AG04450 (cell line): Measurements from ENCODE around the gene ZBTB22. TPM values are rescaled to one million over a fixed set of nuclear protein-coding genes. Genes with fewer than 3 reads are reported as not detected.
"Not testable (repeated sequence)": the region's sequence is repeated elsewhere in the genome, so short reads cannot be mapped to it uniquely, and the experiment has no call there.

ENCODE experiments used
- CTCF ChIA-PET: fragments of 300-600, 350-600 bp; formaldehyde crosslinking; extraction: SDS; loops from one replicate; lab custom pipeline; 2022; ENCODE audit warnings: antibody characterized with exemption, inconsistent platforms; lab: Charles Lee
- POLR2A ChIA-PET: fragments of 350-600 bp; formaldehyde crosslinking; extraction: SDS; loops from one replicate; lab custom pipeline; 2021; ENCODE audit warnings: antibody characterized with exemption, inconsistent platforms; lab: Yijun Ruan, JAX
- DNase-seq: peaks from one replicate; pipeline ENCODE4 v3.0.0-alpha.2; 2011; ENCODE audit warnings: low read depth, low spot score
- H3K27ac ChIP-seq: one replicate; pipeline ENCODE4 v1.5.1; 2012; ENCODE audit warnings: low read depth, low read length, control low read depth
- H3K27me3 ChIP-seq: one replicate; pipeline ENCODE4 v1.6.0; 2012; ENCODE audit warnings: low read length; ENCODE audit not compliant: control insufficient read depth, insufficient read depth
- H3K4me3 ChIP-seq: 2 replicates; pipeline ENCODE4 v1.5.1; 2011; ENCODE audit warnings: mild to moderate bottlenecking, low read depth, low read length, control low read depth
- H3K9me3 ChIP-seq: 2 replicates; pipeline ENCODE4 v1.5.1; 2012; ENCODE audit warnings: low read length; ENCODE audit not compliant: control insufficient read depth, insufficient read depth
- polyA minus RNA-seq: library from RNA; depleted of rRNA, polyadenylated mRNA; stranded (reverse); fragments of >200 nt; gene quantifications from 2 replicates; pipeline ENCODE4 v1.2.3, GENCODE V29; 2011; rRNA and poly(A)+ RNA removed
- polyA plus RNA-seq: library from polyadenylated mRNA; depleted of rRNA; stranded (reverse); fragments of >200 nt; gene quantifications from 2 replicates; pipeline ENCODE4 v1.2.3, GENCODE V29; 2011; rRNA removed
- TF ChIP-seq, protein P1 (sequence below): IDR thresholded peaks from 2 replicates; pipeline ENCODE4 v1.5.1; 2011; ENCODE audit warnings: low read depth, low read length, control low read depth, inconsistent platforms

ZBTB22 gene, protein sequence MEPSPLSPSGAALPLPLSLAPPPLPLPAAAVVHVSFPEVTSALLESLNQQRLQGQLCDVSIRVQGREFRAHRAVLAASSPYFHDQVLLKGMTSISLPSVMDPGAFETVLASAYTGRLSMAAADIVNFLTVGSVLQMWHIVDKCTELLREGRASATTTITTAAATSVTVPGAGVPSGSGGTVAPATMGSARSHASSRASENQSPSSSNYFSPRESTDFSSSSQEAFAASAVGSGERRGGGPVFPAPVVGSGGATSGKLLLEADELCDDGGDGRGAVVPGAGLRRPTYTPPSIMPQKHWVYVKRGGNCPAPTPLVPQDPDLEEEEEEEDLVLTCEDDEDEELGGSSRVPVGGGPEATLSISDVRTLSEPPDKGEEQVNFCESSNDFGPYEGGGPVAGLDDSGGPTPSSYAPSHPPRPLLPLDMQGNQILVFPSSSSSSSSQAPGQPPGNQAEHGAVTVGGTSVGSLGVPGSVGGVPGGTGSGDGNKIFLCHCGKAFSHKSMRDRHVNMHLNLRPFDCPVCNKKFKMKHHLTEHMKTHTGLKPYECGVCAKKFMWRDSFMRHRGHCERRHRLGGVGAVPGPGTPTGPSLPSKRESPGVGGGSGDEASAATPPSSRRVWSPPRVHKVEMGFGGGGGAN
- 8.4 and 11.8 TPM in 2 replicates for polyA plus RNA-seq
- polyA minus RNA-seq, result 14.0 and 18.3 TPM in 2 replicates

GRCh38 chr6:33317669-33318425 is at the start of gene ZBTB22:
Gene ZBTB22 (minus strand): TSS chr6:33317744. CDS start chr6:33316916, 828 bp downstream.
- TF ChIP-seq, protein P1, sequence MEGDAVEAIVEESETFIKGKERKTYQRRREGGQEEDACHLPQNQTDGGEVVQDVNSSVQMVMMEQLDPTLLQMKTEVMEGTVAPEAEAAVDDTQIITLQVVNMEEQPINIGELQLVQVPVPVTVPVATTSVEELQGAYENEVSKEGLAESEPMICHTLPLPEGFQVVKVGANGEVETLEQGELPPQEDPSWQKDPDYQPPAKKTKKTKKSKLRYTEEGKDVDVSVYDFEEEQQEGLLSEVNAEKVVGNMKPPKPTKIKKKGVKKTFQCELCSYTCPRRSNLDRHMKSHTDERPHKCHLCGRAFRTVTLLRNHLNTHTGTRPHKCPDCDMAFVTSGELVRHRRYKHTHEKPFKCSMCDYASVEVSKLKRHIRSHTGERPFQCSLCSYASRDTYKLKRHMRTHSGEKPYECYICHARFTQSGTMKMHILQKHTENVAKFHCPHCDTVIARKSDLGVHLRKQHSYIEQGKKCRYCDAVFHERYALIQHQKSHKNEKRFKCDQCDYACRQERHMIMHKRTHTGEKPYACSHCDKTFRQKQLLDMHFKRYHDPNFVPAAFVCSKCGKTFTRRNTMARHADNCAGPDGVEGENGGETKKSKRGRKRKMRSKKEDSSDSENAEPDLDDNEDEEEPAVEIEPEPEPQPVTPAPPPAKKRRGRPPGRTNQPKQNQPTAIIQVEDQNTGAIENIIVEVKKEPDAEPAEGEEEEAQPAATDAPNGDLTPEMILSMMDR, result no peak
- peak within 1 kb of the TSS; percentile 72 for H3K27ac ChIP-seq
- H3K4me3 ChIP-seq, result peak within 1 kb of the TSS; percentile 78
- H3K27me3 ChIP-seq, result no peaks in the 10 kb centered on the region
- DNase-seq, result peak; percentile 98
- CTCF ChIA-PET, result interaction anchor here (0.7 to 2.6 kb wide), 6 partner anchors 8 to 432 kb away, joined by 3 to 13 read pairs (median 6); partner anchors contain the start of gene RGL2
- POLR2A ChIA-PET, result interaction anchor here (0.6 to 2.0 kb wide), 19 partner anchors 19 to 1122 kb away, joined by 3 to 17 read pairs (median 3); partner anchors contain the start of genes B3GALT4, CUTA, PFDN6 and RGL2
- peaks cover 4% of the 10 kb centered on the region; the same call in 1 of the 2 replicates for H3K9me3 ChIP-seq

DNA sequence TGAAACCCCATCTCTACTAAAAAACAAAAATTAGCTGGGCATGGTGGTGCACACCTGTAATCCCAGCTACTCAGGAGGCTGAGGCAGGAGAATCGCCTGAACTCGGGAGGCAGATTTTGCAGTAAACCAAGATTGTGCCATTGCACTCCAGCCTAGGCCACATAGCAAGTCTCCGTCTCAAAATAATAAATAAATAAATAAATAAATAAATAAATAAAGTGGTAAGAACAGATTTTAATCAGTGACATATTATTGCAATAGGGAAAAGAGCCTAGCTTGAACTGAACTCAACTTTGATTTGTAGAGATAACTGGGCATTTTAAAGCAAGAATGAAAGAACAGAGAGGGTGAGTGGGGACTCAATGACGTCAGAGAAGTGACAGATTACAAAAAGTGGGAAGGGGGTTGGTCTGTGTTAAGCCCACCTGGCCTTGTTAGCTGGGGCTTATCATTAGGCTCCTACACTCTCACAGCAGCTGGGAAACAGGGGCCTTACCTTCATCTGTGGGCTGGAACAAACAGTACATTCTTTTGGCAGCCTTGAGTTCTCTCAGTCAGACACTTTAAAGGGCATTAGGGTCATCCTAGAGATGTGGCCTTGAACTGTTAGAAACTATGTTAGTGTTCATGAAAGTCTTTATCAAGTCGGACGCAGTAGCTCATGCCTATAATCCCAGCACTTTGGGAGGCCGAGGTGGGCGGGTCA is 49.6 kb upstream of the ZBTB22 start:
- DNase-seq, result no peak
- Histone ChIP-seq H3K27me3 (no peaks in the 10 kb centered on the region), H3K9me3 (no peaks in the 10 kb centered on the region), H3K27ac (no peak overlapping the region), H3K4me3 (no peak overlapping the region)
- POLR2A ChIA-PET, result no interaction called here
- TF ChIP-seq, protein P1, result no peak
- CTCF ChIA-PET, result interaction anchor here (0.8 kb wide), 1 partner anchor 24 kb away, joined by 3 read pairs; no protein-coding TSS in a partner anchor

GRCh38 chr6:33365206-33365971 is 47.8 kb upstream of the ZBTB22 start:
- POLR2A ChIA-PET, DNase-seq, H3K27ac ChIP-seq, CTCF ChIA-PET, H3K4me3 ChIP-seq, H3K27me3 ChIP-seq, H3K9me3 ChIP-seq: not testable (repeated sequence)

DNA sequence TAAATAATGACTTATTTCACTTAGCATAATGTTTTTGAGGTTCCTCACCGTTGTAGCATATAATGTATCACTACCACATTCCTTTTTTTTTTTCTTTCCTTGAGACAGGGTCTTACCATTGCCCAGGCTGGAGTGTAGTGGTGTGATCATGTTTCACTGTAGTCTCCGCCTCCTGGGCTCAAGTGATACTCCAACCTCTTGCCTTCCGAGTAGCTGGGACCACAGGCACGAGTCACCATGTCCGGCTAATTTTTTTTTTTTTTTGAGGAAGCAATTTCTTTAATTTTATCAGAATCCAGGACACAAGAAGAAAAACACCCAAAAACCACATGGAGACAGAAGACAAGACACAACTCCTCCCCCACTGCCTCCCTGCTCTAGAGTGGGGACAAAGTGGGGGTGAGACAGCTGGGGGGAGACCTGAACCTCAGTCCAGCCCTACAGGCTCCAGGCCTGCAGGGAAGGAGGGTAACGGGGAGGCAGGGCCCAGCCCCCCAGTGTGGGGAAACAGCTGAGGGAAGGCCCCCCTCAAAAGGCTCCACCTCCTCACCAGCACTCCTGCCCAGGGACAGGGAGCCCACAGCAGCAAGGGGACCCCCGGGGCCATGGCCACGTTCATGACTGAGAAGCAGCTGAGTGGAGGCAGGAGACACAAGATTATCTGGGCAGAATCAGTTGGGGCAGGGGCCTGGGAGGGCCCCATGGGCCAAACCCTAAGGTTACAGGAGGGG is 47.1 kb upstream of the ZBTB22 start:
- not testable (repeated sequence) for H3K9me3 ChIP-seq, DNase-seq, H3K4me3 ChIP-seq, H3K27me3 ChIP-seq, H3K27ac ChIP-seq
- ChIA-PET CTCF (interaction anchor here (1.5 kb wide), 1 partner anchor 10 kb away, joined by 5 read pairs; no protein-coding TSS in a partner anchor), POLR2A (interaction anchor here (0.5 kb wide), 1 partner anchor 47 kb away, joined by 3 read pairs; the partner anchor contains the start of gene ZBTB22)

DNA sequence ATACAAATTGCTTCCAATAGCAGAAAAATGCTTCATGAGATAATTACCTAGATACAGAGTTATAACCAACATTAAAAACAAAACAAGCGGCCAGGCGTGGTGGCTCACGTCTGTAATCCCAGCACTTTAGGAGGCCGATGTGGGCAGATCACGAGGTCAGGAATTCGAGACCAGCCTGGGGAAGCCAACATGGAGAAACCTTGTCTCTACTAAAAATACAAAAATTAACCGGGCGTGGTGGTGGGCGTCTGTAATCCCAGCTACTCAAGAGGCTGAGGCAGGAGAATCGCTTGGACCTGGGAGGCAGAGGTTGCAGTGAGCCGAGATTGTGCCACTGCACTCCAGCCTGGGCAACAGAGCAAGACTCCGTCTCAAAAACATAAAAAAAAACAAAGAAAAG is 45.9 kb upstream of the ZBTB22 start:
- H3K27ac ChIP-seq, DNase-seq, H3K9me3 ChIP-seq, H3K4me3 ChIP-seq, POLR2A ChIA-PET, H3K27me3 ChIP-seq: not testable (repeated sequence)
- CTCF ChIA-PET, result interaction anchor here (1.5 to 2.0 kb wide), 2 partner anchors 12 to 21 kb away, joined by 5 to 7 read pairs; no protein-coding TSS in a partner anchor
